ENCODE results near the gene POLR3E.
"Not testable (repeated sequence)": the region's sequence is repeated elsewhere in the genome, so short reads cannot be mapped to it uniquely, and the experiment has no call there.

Gene POLR3E

GRCh38 chr16:22292320-22292719 lies 4.9 kb upstream of the POLR3E start:
- DNase-seq (ENCODE audit: low spot score), result no peak

GRCh38 chr16:22293137-22294106 lies 3.8 kb upstream of the POLR3E start:
- no peak for DNase-seq (ENCODE audit: low spot score)

GRCh38 chr16:22296225-22297113 lies 740 bp upstream of the POLR3E start:
- DNase-seq (ENCODE audit: low spot score), result no peak

DNA sequence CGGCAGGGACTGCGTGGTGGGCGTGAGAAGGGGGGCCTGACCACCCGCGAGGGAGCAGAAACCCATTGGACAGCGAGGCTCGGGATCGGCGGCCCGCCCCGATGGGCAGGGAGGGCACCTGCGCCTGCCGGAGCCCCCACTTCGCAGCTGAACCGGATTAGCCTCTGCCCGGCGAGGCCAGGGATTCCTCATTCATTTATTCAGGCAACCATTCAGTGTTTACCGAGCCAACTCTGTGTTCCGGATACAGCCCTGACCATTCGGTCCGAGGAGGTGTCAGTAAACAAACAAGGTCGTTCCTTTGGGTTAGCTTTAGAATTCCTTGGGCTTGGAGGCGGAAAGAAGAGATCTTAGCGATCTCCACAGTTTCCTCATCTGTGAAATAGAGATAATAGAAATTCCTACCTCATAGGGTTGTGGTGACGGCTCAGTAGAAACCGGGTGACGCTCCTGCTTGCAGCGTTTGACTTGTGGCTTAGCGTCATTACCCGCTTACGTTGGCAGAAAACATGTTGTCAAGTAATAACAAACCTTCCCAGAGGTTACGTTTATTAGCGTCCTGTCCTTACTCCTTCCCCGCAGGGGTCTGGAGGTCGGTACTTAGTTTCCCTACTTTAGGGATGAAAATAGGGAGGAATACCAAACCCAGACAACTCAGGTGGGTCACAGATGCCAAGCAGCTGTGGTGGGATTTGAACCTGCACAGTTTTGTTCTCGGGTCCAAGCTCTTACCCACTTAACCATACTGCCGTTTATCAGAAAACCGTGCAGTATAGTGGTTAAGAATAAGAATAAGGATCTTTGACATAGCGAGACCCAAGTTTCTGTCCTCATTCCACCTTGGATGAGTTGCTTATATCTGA lies 893 bp downstream of the POLR3E start:
- DNase-seq (ENCODE audit: low spot score), result peak; percentile 90

DNA sequence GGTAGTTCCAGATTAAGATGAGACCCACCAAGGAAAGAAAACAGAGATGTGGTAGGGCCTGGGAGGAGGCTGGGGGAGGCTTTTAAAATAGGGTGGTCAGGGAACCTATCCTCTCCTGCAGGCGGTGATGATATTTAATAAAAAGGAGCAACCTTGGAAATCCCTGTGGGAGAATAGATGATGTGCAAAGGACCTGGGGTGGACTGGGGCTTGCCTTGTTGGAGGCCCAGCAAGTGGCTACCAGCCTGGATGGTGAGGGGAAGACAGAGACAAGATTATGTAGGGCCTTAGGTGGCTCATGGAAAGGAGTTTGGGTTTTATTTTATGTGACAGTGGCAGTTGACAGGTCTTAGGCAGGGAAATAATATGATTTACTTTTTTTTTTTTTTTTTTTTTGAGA lies 1.8 kb downstream of the POLR3E start:
- DNase-seq (ENCODE audit: low spot score), result no peak

- peak; percentile 44 for DNase-seq (ENCODE audit: low spot score)
Observed at GRCh38 chr16:22300427-22301071, 3.3 kb downstream of the POLR3E start.

DNA sequence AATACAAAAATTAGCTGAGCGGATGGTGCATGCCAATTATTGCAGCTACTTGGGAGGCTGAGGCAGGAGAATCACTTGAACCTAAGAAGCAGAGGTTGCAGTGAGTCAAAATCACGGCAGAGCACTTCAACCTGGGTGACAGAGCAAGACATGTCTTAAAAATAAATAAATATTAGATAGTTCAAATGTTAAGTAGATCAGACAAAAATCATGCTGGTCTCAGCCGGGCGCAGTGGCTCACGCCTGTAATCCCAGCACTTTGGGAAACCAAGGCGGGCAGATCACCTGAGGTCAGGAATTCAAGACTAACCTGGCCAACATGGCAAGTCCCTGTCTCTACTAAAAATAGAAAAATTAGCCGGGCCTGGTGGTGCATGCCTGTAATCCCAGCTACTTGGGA lies 4.2 kb downstream of the POLR3E start:
- not testable (repeated sequence) for DNase-seq (ENCODE audit: low spot score)

DNA sequence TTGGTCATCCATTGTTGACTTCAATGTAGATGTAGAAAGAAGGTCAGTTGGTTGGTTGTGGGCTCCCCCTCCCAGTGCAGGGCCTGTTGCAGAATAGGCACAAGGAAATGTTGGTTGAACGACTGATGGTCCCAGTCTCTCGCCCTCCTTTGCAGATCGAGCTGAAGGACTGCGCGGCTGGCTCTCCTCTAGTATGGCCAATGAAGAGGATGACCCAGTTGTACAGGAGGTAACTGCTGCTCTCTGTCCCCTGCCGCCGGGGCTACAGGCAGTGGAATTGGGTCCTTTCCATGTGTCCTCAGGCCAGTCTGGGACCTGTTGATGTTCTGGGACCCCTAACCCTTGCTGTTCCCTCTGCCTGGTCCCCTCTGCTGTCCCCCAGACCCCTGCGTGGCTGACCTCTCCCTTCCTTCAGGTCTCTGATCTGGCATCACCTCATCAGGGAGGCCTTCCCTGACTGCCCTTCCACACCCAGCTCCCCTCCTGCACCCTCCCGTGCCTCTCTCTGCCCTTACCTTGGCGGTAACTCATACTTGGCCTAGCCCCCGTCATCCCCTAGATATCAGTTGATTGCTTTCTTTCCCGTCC lies 5.7 kb downstream of the POLR3E start:
- no peak for DNase-seq (ENCODE audit: low spot score)

DNA sequence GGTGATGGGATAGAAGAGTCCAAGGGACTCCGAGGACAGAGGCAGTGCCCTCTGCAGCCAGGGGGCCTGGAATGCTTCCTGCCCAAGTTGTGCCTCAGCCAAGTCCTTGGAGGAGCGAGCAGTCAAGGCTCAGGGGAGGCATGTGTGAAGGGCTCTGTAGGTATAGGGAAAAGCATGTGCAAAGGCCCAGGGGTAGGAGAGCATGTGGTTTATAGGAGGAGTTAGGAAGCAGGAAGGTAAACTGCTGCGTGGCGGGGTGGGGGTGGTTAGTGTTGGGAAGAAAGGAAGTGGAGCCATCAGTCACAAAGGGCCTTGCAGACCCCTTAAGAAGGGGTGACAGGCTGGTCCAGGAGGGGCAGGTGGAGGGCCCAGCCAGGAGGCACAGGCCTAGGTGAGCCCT lies 7.2 kb downstream of the POLR3E start:
- no peak for DNase-seq (ENCODE audit: low spot score)

- DNase-seq (ENCODE audit: low spot score), result no peak
Observed at GRCh38 chr16:22306788-22307187, 9.6 kb downstream of the POLR3E start.

- no peak for DNase-seq (ENCODE audit: low spot score)
Observed at GRCh38 chr16:22307838-22308237, 10.6 kb downstream of the POLR3E start.

GRCh38 chr16:22308824-22309520 lies 11.8 kb downstream of the POLR3E start:
- no peak for DNase-seq (ENCODE audit: low spot score)

GRCh38 chr16:22311520-22311919 lies 14.3 kb downstream of the POLR3E start:
- no peak for DNase-seq (ENCODE audit: low spot score)

- no peak for DNase-seq (ENCODE audit: low spot score)
Observed at GRCh38 chr16:22312897-22313781, 15.9 kb downstream of the POLR3E start.

GRCh38 chr16:22313876-22314470 lies 16.8 kb downstream of the POLR3E start:
- DNase-seq (ENCODE audit: low spot score), result no peak

DNA sequence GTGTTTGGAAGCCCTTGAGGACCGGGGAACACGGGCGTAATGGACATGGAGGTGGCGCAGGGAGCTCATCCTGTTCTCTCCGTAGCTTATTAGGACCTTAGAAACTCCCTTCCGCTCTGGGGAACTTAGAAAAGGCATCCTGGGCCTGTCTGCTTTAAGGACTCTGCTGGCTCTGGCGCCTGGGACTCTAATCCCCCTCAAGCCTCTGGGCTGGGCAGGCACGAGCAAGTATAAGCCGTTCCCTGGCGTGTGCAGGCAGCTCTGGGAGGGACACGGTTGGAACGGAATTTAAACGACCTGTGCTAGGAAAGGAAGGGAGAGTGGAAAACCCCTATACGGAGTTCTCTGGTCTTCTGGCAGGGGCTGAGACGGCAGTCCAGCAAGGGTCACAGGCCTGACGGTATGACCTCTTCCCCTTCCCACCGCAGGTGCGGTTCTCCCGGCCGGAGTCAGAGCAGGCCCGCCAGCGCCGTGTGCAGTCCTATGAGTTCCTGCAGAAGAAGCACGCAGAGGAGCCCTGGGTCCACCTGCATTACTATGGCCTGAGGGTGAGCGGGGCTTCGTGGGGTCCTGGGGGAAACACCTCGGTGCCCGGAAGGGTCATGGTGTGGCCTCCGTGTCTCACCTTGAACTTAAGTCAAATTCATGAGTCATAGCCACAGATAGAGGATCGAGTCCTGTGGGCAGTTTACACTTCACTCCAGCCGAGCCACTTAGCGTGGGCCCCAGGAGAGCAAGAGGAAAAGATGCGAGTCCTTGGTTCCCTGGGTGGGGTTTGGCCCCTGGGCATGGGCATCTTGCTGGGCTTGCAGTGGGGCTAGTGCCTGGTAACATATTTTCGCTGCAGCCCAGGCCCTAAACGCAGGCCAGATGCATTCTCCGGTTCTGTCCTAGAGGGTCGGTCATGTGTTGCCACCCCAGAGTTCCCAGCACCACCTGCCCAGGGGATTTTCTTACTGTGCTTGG lies 17.7 kb downstream of the POLR3E start:
- DNase-seq (ENCODE audit: low spot score), result no peak

DNA sequence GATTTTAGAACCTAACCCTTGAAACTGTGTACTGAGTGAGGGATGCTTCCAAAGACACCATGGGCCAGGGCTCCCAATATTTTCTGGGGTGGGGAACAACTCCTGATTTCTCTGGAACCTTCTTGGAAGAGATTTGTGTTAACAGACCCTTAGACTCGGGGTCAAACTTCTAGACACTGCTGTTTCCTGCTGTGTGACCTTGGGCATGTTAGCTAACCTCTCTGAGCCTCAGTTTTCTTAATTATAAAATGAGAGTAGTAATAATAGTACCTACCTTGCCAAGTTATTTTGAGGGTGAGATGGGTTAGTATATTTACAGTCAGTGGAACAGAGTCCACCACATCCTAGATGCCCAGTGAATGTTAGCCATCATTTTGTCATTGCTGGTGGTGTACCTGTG lies 18.8 kb downstream of the POLR3E start:
- no peak for DNase-seq (ENCODE audit: low spot score)

- DNase-seq (ENCODE audit: low spot score), result no peak
Observed at GRCh38 chr16:22316411-22316811, 19.2 kb downstream of the POLR3E start.

All from SW480 (cell line).